Choroid plexus epithelial cell (primary cell): ENCODE data around the gene SMTNL2.

Experiments used
- DNase-seq: peaks from one replicate; pipeline ENCODE4 v3.0.0-alpha.2; 2010; ENCODE audit warnings: low read depth
- H3K4me3 ChIP-seq: 2 replicates; pipeline ENCODE4 v1.5.1; 2011; ENCODE audit warnings: low read depth, mild to moderate bottlenecking, control low read depth, low read length, moderate library complexity
- CTCF ChIP-seq: conservative IDR thresholded peaks from 2 replicates; pipeline ENCODE4 v1.5.1; 2011; ENCODE audit warnings: low read depth, mild to moderate bottlenecking, control low read depth, inconsistent platforms, low read length, moderate library complexity

SMTNL2 gene

GRCh38 chr17:4551796-4552525, 32.4 kb upstream of the SMTNL2 start:
- H3K4me3 ChIP-seq = no peak overlapping the region
- no peak for DNase-seq
- TF ChIP-seq CTCF = no peak

- peak overlapping the region; percentile 95 for H3K4me3 ChIP-seq
- no peak for TF ChIP-seq CTCF
Measured at GRCh38 chr17:4553669-4554068, 30.7 kb upstream of the SMTNL2 start.

GRCh38 chr17:4554441-4554996, 29.8 kb upstream of the SMTNL2 start:
- H3K4me3 ChIP-seq = peak overlapping the region; percentile 95
- no peak for TF ChIP-seq CTCF

More at GRCh38 chr17:4553669-4554068, 30.7 kb upstream of the SMTNL2 start:
- DNase-seq = no peak

GRCh38 chr17:4554997-4555799, 29.1 kb upstream of the SMTNL2 start, which contains the start of gene MYBBP1A:
TSS of gene MYBBP1A (minus strand) at chr17:4555384. CDS start at chr17:4555324, 60 bp downstream.
- peak; percentile 96 for DNase-seq
- peak within 1 kb of the TSS; percentile 95 for H3K4me3 ChIP-seq
- peak; percentile 39 for TF ChIP-seq CTCF

More at GRCh38 chr17:4554441-4554996, 29.8 kb upstream of the SMTNL2 start:
- DNase-seq = no peak

- DNase-seq = no peak
- H3K4me3 ChIP-seq = peak overlapping the region; percentile 95
Measured at GRCh38 chr17:4555873-4556759, 28.2 kb upstream of the SMTNL2 start.

More at GRCh38 chr17:4555873-4556759, 28.2 kb upstream of the SMTNL2 start:
- no peak for TF ChIP-seq CTCF
